Caco-2 (cell line): ENCODE results near the gene MGAT4A. TPM values are rescaled to one million over a fixed set of nuclear protein-coding genes. Genes with fewer than 3 reads are reported as not detected.
"Not testable (repeated sequence)": the region's sequence is repeated elsewhere in the genome, so short reads cannot be mapped to it uniquely, and the experiment has no call there.

Experiments
- BruUV-seq: library from RNA; stranded (reverse); fragments of 400-500 nt; replicated peaks from 2 replicates; lab custom pipeline; 2021; lab: Mats Ljungman, UMichigan
- CTCF ChIA-PET: fragments of 300-600 bp; sonication (Branson Sonifier 250); formaldehyde crosslinking; loops from one replicate; lab custom pipeline; 2022; ENCODE audit warnings: antibody characterized with exemption; lab: Charles Lee
- POLR2A ChIA-PET: fragments of 300-600 bp; sonication (Branson Sonifier 250); formaldehyde crosslinking; loops from one replicate; lab custom pipeline; 2022; ENCODE audit warnings: antibody characterized with exemption; lab: Charles Lee
- DNase-seq, 2 experiments: peaks; one replicate each; pipeline versions ENCODE4 v3.0.0 to v3.0.0-alpha.2; 2020 to 2022
- H3K27me3 ChIP-seq: replicated peaks from 2 replicates; pipeline ENCODE4 v1.6.0; 2011; ENCODE audit warnings: low read length; ENCODE audit not compliant: control insufficient read depth, insufficient read depth
- H3K36me3 ChIP-seq: 2 replicates; pipeline ENCODE4 v1.5.1; 2011; ENCODE audit warnings: low read length; ENCODE audit not compliant: control insufficient read depth, insufficient read depth
- H3K4me1 ChIP-seq: fragments of 250-450 bp; sonication (Bioruptor Pico); 2 replicates; pipeline ENCODE4 v1.5.1; 2020; ENCODE audit warnings: mild to moderate bottlenecking
- H3K4me3 ChIP-seq: 2 replicates; pipeline ENCODE4 v1.5.1; 2011; ENCODE audit warnings: low read depth, mild to moderate bottlenecking, control low read depth, low read length
- H3K9me3 ChIP-seq: fragments of 250-450 bp; sonication (Bioruptor Pico); 2 replicates; pipeline ENCODE4 v1.5.1; 2020; ENCODE audit warnings: mild to moderate bottlenecking, moderate library complexity
- H3K27ac Mint-ChIP-seq: one replicate; pipeline ENCODE4 v1.8.0; 2022; ENCODE audit warnings: mixed read lengths; ENCODE audit not compliant: unreplicated experiment
- H3K27me3 Mint-ChIP-seq: one replicate; pipeline ENCODE4 v1.8.0; 2022; ENCODE audit warnings: mixed read lengths; ENCODE audit not compliant: insufficient read depth, unreplicated experiment
- H3K36me3 Mint-ChIP-seq: one replicate; pipeline ENCODE4 v1.8.0; 2022; ENCODE audit warnings: mild to moderate bottlenecking, mixed read lengths; ENCODE audit not compliant: insufficient read depth, unreplicated experiment
- H3K4me1 Mint-ChIP-seq: one replicate; pipeline ENCODE4 v1.8.0; 2022; ENCODE audit warnings: low read depth, mixed read lengths; ENCODE audit not compliant: unreplicated experiment
- H3K4me3 Mint-ChIP-seq: one replicate; pipeline ENCODE4 v1.8.0; 2022; ENCODE audit warnings: mild to moderate bottlenecking, moderate library complexity, mixed read lengths; ENCODE audit not compliant: unreplicated experiment
- H3K9me3 Mint-ChIP-seq: one replicate; pipeline ENCODE4 v1.8.0; 2022; ENCODE audit warnings: mixed read lengths; ENCODE audit not compliant: unreplicated experiment
- CTCF ChIP-seq, 2 experiments: fragments of 200-600 bp in 1 of 2; IDR thresholded peaks; 1 replicate in 1 of 2; 2 replicates in 1 of 2; pipeline versions ENCODE4 v1.5.1 to v1.8.0; 2011 to 2022; ENCODE audit warnings: antibody characterized with exemption in 1 of 2, control low read depth in 1 of 2, inconsistent platforms in 1 of 2, low read depth in 1 of 2, low read length in 1 of 2, mild to moderate bottlenecking in 1 of 2, moderate library complexity in 1 of 2; ENCODE audit not compliant: insufficient read depth in 1 of 2, severe bottlenecking in 1 of 2, unreplicated experiment in 1 of 2
- intact Hi-C: fragments of 100-400 bp; cut with micrococcal nuclease; formaldehyde crosslinking; loops from one replicate; pipeline ENCODE4 v1.10.0; 2022; ENCODE audit not compliant: unreplicated experiment
- total RNA-seq: library from RNA; stranded (reverse); gene quantifications from 2 replicates; pipeline ENCODE4 v1.2.3, GENCODE V29; 2022

Gene MGAT4A
- total RNA-seq, 1 experiment from 2014 or later, result 63.7 TPM

GRCh38 chr2:98604547-98604946 lies 126.4 kb downstream of the MGAT4A start:
- CTCF ChIA-PET, result no interaction called here
- Mint-ChIP-seq H3K27ac (no peak overlapping the region), H3K9me3 (no peaks in the 10 kb centered on the region), H3K36me3 (peaks cover 47% of the 10 kb centered on the region), H3K27me3 (no peaks in the 10 kb centered on the region), H3K4me3 (no peak overlapping the region), H3K4me1 (peaks cover 11% of the 10 kb centered on the region)
- no peak for TF ChIP-seq CTCF (IDR thresholded peaks at IDR 0.05; ENCODE audit: insufficient read depth in 1 of 2, low read depth in 1 of 2, low read length in 1 of 2, severe bottlenecking in 1 of 2, unreplicated experiment in 1 of 2)
- BruUV-seq, result no TSS peak
- no peaks in the 10 kb centered on the region for H3K27me3 ChIP-seq
- H3K9me3 ChIP-seq, result no peaks in the 10 kb centered on the region
- DNase-seq, result no peak
- POLR2A ChIA-PET, result no interaction called here
- intact Hi-C loops, result no loop called here
- H3K36me3 ChIP-seq, result no peaks in the 10 kb centered on the region
- no peak overlapping the region for H3K4me3 ChIP-seq
- no peaks in the 10 kb centered on the region; the same call in 1 of the 2 replicates for H3K4me1 ChIP-seq

GRCh38 chr2:98601532-98602132 lies 129.3 kb downstream of the MGAT4A start:
- POLR2A ChIA-PET, result no interaction called here
- Histone ChIP-seq H3K4me1 (no peaks in the 10 kb centered on the region; the same call in 1 of the 2 replicates), H3K27me3 (no peaks in the 10 kb centered on the region), H3K4me3 (no peak overlapping the region), H3K9me3 (no peaks in the 10 kb centered on the region), H3K36me3 (no peaks in the 10 kb centered on the region)
- Mint-ChIP-seq H3K4me1 (peaks cover 3% of the 10 kb centered on the region), H3K27ac (no peak overlapping the region), H3K36me3 (peaks cover 56% of the 10 kb centered on the region), H3K9me3 (no peaks in the 10 kb centered on the region), H3K4me3 (no peak overlapping the region), H3K27me3 (no peaks in the 10 kb centered on the region)
- no TSS peak for BruUV-seq
- intact Hi-C loops, result loop anchor here (1.0 kb wide), 2 partner anchors 32 to 188 kb away; no protein-coding TSS in a partner anchor
- peak; percentile 81 to 86 for TF ChIP-seq CTCF (IDR thresholded peaks at IDR 0.05; ENCODE audit: insufficient read depth in 1 of 2, low read depth in 1 of 2, low read length in 1 of 2, severe bottlenecking in 1 of 2, unreplicated experiment in 1 of 2)
- CTCF ChIA-PET, result no interaction called here
- peak; percentile 58 to 64 for DNase-seq

- no peaks in the 10 kb centered on the region for H3K36me3 ChIP-seq
- no peaks in the 10 kb centered on the region; the same call in 1 of the 2 replicates for H3K4me1 ChIP-seq
- no peak overlapping the region for H3K4me3 ChIP-seq
- Mint-ChIP-seq H3K4me1 (no peaks in the 10 kb centered on the region), H3K36me3 (peaks cover 59% of the 10 kb centered on the region), H3K4me3 (no peak overlapping the region), H3K27ac (no peak overlapping the region), H3K9me3 (no peaks in the 10 kb centered on the region), H3K27me3 (no peaks in the 10 kb centered on the region)
- DNase-seq, result no peak
- BruUV-seq, result no TSS peak
- ChIA-PET CTCF (no interaction called here), POLR2A (no interaction called here)
- TF ChIP-seq CTCF (IDR thresholded peaks at IDR 0.05; ENCODE audit: insufficient read depth in 1 of 2, low read depth in 1 of 2, low read length in 1 of 2, severe bottlenecking in 1 of 2, unreplicated experiment in 1 of 2), result no peak
- no peaks in the 10 kb centered on the region for H3K27me3 ChIP-seq
- H3K9me3 ChIP-seq, result no peaks in the 10 kb centered on the region; the same call in 1 of the 2 replicates
- intact Hi-C loops, result no loop called here
Observed at GRCh38 chr2:98598781-98599428, 132.0 kb downstream of the MGAT4A start.

GRCh38 chr2:98594665-98595064 lies 136.3 kb downstream of the MGAT4A start:
- H3K4me3 Mint-ChIP-seq, H3K27me3 ChIP-seq, H3K9me3 ChIP-seq, H3K27ac Mint-ChIP-seq, BruUV-seq, CTCF ChIA-PET, intact Hi-C loops, H3K36me3 ChIP-seq, H3K9me3 Mint-ChIP-seq, H3K4me1 ChIP-seq, H3K4me1 Mint-ChIP-seq, DNase-seq, H3K4me3 ChIP-seq, H3K27me3 Mint-ChIP-seq, POLR2A ChIA-PET: not testable (repeated sequence)
- peaks cover 31% of the 10 kb centered on the region for H3K36me3 Mint-ChIP-seq
